Measurements from ENCODE around the gene BICC1.

The BICC1 gene

DNA sequence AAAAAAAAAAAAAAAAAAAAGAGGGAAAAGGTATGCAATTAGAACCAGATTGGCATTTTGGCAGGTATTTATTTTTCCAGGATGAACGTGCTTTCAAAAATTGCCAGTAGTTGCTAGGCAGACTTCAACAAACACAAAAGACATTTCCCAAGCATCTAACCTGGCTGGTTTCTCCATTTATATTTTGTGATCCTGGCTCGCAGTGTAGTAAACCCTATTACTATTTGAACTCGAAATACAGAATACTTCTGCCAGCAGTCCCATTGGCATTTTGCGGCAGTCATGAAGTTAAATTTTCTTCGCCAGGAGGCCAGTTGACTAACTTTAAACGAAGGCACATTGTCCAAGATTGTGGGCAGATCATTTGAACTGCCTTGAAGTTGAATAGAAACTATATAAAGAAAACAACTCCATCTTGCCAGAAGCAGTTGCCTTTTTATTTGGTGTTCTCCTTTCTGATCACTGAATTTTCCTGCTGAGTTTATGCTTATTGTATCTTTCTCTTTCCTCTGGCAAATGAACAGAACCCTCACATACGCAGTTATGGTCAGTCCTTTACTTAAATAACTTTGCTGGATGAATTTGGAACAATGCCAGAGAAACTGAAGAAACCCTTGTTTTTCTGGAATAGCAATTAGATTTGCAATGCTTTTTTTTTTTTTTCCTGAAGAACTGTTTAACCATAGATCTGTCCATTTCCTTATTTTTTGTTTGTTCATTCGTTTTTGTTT lies 132.9 kb downstream of the BICC1 start:
- DNase-seq (ENCODE audit: low read depth, low spot score), result no peak

DNA sequence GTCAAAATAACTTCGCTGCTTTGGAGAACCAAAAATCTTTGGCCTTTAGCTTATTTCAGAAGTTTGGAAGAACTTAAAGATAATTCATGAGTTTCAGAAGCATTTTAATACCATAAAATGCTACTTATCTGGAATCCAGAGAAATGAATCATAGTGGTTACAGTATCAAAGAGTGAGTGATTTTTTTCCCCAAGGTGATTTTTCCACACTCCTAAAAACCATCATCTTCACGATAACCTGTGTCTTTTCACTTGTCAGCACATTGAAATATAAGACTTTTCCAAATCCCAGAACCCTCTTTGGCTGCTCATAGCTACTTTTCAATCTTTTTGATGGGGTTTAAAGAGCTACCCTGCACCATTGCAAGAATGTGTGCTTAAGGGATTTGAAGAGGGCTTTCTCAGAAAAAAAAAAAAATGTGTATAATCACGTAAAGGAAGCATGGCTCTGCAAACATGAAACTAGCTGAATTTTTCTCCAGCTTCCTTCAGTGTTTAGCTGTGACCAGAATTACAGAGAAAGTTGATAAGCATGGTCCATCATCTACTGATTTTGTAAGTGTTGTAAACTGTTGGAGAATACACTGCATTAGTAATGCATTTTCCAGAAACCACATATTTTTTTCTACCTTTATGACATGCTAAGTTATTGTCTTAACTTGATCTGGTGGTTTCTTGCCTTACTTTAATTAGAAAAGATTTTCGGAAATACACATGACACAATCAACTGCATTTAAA lies 134.9 kb downstream of the BICC1 start:
- no peak for DNase-seq (ENCODE audit: low read depth, low spot score)

DNA sequence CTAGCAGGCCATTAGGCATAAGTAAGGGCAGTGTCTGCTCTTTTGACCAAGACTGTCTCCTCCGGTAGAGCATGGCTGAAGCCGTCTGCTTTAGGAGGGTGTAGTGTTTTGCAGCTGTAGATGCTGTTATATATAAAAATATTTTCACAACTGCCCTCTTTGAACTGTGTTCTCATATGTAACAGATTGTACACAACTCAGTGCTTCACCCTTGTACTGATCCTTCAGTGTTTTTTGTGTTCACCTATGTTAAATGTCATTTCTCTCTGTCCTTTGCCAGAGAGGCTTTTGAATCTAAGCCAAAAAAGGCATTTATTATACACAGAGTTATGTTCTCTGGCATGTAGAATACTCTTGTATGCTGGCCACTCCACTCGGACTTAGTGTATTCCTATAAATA lies 135.5 kb downstream of the BICC1 start:
- no peak for DNase-seq (ENCODE audit: low read depth, low spot score)

DNA sequence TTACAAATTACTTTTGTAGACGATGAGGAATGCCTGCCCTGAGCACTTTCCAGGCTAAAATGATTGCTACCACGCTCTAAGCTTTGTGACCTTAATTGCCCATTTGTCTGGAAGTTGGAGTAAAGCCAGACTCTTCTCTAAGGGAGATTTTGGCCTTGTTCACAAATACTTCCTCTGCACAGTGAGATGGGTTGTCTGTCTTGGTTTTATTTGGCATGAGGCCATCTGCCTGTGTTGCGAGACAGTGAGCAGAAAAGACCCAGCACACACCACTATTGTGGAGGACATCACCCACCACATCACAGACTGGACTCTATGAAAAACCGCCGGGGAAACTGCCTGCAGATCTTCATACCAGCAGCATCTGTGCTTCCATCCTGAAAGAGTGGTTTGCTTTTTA lies 138.4 kb downstream of the BICC1 start:
- DNase-seq (ENCODE audit: low read depth, low spot score), result peak; percentile 86

DNA sequence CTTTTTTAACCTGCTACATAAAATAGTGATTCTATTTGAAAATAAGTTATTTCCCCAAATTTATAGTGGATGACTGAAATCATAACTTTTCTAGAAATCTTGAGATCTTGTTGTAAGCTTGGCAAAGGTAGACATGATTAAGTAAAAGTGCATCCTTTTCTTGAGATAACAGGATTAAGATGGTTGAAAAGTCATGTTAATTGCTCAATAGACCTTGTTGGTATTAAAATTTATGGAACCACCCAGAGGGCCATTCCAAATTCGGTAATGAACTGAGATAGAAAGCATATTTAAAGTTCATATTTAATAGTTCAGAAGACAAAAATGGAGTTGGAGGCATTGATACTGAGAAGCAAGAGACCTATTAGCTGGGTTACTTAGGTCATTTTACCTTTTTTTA lies 139.1 kb downstream of the BICC1 start:
- no peak for DNase-seq (ENCODE audit: low read depth, low spot score)

DNA sequence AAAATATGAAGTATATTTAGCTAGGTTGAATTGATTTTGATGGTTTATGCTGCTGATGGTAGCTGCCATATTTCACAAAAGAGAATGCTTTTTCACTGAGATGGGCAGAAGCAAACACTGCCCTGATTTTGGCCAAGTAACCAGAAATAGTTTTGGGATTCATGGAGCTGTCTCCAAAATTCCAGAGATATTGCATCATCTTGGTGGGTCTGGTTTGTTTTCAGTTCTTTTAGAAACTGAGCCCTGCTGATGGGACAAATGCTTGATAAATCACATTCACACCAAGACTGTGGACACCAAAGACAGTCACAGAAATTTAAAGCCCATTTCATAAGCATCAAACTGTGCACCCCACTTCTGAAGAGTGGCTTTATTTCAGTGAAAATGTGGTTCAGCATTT lies 140.5 kb downstream of the BICC1 start:
- DNase-seq (ENCODE audit: low read depth, low spot score), result no peak

DNA sequence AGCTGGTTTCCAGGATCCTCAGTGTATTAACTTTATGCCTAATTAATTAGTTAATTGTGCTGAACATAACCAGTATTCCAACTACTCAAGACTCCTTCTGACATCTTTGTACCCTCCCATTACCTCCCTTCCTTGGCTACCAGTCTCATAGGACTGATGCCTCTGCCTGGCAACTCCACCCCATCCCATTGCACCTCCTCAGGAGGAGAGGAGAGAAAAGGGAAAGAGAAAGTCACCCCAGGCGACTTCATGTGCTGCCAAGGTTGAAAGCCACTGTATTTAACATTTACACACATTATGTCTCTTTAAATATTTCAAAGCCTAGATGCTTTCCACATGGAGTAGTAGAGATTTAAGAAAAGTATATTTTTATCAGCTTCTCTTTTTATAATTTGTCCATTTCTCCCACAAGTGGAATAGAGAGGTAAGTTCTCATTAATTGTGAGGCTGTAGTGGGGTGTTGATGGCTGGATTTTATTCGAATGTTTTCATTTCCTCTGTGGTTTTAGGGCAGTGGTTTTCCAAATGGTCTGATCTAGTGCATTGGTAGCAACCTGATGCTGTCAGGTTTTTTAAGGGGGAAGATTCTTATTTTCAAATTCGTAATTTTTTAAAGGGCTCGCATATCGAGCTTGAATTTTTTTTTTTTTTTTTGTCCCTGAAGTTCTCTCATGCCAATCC lies 148.0 kb downstream of the BICC1 start:
- no peak for DNase-seq (ENCODE audit: low read depth, low spot score)

DNA sequence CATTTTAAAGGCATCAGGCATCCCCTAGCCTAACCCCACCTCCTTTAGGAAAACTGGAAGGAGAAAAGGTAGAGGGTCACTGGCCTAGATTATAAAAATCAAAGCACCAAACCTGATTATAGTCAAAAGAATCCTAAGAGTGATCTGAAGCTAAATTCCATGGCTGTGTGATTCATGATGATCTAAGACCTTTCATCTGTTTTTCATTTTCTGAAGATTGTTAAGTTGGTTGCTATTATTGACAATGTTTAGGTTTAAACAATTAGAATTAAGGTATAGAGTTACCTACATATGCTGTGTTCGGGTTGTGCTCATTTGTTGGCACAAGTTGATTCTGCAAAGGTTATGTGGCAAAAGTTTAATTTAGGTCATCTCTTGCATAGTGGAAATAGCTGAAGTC lies 148.7 kb downstream of the BICC1 start:
- DNase-seq (ENCODE audit: low read depth, low spot score), result no peak

DNA sequence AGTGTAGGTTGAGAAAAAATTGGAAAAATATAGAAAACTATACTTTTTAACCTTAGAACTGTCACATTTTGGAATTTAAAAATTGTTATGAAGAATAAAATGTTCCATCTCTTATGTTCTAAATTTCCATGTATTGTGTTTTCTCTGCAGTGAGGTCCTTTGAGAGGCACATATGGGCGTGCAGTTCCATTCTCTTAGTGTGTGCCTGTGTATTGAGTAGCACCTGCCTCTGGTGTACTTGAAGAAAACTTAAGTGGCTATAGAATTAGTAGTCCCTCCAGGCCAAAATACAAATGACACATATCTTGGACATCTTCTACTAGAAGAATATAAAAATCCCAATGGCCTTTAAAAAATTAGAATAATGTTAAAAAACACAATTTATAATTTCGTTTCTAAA lies 149.2 kb downstream of the BICC1 start:
- DNase-seq (ENCODE audit: low read depth, low spot score), result no peak

DNA sequence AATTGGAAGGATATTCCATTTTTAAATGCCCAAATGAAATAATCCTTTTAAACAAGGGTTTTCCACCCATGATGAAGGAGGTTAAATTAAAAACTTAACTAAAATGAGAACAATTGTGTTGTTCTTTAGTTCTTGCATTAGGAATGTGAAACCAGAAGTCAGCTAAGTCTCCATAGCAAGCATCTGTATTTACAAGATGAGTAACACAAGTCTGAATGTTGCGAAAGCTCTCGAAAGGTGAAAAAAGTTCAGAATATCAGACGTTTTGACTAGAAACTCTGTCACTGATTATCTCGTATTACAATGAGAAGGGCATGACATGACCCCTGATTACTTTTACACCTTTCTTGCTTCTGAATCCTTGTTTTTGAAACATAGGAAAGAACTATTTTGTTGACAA lies 149.6 kb downstream of the BICC1 start:
- DNase-seq (ENCODE audit: low read depth, low spot score), result no peak

DNA sequence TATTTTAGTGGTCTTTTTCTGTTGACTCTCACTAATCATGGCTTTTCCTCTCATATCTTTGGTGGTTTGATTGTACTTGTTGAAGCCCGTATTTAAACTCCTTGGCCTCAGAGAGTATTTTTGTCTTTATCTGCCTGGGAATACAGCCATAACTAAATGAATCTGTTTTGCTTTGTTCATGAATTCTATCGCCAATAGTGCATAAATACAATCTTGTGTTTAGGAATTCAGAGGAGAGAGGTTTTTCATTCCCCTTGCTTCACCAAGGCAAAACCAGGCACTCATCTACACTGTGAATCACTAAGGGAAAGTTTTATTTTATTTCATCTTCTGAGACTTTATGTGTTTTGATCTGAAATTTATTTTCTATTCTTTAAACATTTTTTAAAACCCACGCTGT lies 152.7 kb downstream of the BICC1 start:
- no peak for DNase-seq (ENCODE audit: low read depth, low spot score)

DNA sequence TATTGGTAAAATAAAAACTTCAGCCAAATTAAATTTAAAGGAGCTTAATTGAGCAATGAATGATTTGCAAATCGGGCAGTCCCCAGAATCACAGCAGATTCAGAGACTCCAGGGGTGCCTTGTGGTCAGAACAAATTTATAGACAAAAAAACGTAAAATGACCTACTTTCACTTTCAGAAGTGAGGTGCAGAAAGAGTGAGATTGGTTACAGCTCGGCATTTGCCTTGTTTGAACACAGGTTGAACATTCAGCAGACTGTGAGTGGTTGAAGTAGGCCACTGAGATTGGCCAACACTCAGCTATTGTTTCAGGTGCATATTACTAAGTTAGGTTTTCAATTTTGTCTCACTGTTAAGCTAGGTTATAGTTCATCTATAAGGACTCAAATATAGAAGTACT lies 153.4 kb downstream of the BICC1 start:
- no peak for DNase-seq (ENCODE audit: low read depth, low spot score)

DNA sequence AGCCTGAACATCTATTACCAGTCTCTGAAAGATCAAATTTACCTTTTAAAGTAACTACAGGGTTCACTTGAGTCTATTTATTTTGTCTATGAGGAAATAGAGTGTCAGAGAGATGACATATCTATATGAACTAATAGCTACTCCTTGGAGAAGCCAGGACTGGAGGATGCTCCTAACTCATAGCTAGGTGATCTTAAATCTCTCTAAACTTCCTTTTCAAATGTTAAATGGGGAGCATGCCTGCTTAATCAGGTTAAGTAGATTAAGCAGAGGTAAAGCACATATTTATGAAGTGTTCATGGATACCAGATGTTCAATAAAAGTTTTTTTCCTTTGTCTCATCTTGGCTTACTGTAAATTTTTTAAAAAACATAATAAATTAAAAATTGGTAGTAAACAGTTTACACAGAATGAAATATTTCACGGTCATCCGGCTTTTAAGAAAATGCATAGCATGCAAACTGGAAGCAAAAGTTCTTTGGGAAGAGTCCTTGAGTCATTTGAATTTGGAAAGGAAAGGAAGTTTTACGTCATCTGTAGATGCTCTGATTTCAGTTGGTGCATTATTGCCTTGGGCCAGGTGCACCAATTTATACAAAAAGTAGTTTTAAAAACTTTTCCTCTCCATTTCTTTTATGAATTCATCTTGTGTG lies 155.1 kb downstream of the BICC1 start:
- no peak for DNase-seq (ENCODE audit: low read depth, low spot score)

DNA sequence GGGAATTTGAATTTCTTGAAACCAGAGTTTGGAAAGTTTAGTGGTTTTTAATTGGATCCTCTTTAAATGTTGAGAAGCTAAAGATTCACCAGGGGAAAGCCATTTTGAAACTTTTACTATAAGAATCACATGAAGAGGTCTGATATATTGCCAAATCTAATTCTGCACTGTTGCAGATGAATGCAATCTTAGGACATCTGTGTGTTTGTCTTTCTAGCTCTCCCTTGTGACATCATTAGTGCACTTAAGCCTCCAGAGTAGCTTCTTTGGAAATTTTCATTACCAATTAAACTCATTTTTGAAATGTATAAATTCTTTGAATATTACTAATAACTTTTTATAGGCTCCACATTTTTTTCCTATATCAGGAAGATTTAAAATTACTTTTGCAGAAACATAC lies 160.2 kb downstream of the BICC1 start:
- no peak for DNase-seq (ENCODE audit: low read depth, low spot score)

DNA sequence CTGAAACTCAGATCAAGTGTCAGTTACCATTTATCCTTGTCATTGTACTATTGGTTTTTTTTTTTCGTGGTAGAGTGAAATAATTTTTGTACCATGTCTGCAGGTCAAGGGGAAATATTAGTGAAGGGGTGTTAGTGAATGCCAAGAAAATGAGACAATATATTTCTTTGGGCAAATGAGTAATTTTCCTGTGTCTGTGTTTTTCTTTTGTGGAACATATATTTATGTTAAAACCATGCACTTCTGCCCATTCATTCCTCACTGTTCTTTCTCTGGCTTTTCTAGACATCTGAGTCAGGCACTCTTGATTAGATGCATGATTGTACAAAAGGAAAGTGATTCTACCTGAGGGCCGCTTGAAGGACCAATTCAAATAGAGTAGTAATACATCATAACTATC lies 161.6 kb downstream of the BICC1 start:
- no peak for DNase-seq (ENCODE audit: low read depth, low spot score)

DNA sequence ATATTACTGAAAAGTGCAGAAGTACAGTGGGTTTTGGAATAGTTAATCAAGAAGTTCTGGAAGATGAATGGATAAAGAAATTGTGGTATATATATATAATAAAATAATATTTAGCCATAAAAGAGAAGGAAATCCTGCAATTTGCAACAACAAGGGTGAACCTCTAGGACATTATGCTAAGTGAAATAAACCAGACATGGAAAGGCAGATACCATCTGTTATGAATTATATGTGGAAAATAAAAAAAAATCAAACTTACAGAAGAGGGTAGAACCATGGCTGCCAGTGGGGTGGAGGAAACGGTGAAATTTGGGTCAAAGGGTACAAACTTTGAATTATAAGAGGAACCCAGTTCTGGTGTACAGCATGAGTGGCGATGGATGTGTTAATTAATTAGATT lies 162.6 kb downstream of the BICC1 start:
- no peak for DNase-seq (ENCODE audit: low read depth, low spot score)

DNA sequence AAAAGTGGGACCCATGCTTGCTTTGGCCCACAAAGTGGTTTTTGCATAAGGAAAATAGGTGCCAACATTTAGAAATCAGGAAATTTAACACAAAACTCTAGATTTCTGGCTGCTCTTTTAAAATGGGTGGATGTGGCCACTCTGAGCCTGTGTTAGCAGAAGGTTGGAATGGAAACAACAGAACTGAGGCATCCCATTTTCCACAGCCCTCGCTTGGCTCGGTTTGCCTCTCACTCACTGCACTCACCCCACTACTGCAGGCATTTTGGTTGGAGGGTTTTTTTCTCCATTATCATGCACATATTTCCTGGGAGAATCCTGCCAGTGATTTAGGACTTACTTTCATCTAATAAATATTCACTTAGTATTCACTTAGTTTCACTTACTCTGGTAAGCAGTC lies 178.9 kb downstream of the BICC1 start:
- DNase-seq (ENCODE audit: low read depth, low spot score), result no peak

DNA sequence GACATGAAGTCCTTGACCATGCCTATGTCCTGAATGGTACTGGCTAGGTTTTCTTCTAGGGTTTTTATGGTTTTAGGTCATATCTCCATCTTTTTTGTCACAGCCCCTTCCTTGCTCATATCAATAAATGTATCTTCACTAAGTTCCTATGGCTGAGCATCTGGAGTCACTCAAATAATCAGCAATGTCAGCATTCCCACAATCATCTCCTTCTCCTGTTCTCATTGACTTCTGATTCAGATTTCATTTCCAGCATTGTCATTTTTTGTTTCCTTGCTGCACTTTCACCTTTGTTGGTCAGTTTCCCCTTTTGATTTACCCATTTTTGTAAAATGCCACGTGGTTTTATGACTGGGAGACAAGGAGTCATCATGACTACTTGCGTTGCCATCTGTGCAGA lies 181.2 kb downstream of the BICC1 start:
- DNase-seq (ENCODE audit: low read depth, low spot score), result no peak

DNA sequence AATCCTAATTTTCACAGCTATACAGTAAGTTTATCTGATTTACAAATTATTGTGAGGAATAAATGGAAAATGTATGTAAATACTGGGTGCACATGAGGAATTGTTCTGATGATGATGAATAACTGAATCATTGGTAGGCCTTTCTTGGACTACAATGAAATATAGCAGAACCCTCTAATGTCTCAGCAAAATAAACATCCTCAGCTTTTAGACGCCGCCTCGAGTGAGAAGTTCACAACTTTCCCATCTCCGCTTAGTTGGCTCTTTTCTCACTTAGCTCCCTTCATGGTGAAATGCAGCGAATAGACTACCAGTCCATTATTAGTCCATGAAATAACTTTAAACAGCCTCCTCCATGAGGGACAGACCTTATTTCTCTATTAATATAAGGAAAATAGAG lies 182.3 kb downstream of the BICC1 start:
- no peak for DNase-seq (ENCODE audit: low read depth, low spot score)

DNA sequence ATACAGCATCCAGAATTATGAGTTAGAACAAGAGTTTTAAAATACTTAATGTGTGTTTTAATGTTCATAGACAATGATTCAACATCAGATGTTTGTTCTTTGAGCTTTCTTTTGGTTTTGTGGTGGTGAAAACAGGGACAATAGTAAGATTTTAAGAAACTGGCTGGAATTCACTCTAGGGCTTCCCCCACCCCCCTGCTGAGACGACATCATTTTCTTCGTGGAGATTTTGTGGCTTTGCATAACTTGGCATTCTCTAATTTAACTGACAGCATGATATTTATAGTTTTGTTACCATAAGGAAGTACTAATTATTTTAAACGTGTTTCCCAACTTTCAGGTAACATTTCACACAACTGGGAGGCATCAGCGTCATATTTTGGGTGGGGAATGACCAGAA lies 184.1 kb downstream of the BICC1 start:
- peak; percentile 28 for DNase-seq (ENCODE audit: low read depth, low spot score)

DNA sequence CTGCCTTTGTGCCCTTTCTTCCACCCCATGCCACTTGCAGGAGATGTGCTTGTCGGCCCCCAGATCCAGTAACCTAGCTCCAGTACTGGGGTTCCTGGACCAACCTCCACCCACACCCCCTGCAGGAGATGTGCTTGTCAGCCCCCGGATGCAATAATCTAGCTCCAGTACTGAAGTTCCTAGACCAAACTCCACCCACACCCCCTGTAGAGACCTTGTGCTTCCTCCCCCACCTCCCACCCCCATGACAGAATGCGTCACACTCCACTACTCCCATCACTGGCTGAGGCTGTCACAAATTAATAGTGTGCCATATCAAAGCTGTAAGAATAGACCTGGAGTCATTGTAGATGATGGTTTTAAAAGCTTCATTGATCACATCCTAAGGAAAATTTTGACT lies 185.0 kb downstream of the BICC1 start:
- DNase-seq (ENCODE audit: low read depth, low spot score), result no peak

DNA sequence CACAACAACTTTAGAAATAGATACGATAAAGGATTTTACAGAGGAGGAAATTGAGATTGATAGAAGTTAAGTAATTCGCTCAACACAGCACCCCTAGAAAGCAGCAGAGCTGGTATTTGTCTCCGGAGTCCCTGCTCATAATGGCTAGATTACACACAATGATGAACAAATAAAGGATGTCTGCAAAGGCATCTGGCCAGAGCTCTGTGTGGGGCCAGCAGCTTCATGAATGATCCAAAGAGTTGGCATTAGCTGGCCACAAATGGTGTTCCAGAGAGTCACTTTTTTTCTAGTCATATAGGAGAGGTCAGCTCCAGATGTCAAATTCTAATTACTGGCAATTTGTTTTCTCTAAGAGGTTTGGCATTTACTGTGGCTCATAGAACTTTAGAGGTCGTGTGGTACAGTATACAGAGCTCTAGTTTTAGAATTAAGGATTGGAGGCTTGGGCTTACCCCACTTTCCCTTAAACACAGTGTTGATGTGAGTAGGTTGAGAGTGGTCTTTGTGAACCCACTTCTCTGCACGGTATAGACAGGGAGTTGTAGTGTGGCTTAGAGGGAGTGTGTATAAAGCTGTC lies 186.2 kb downstream of the BICC1 start:
- DNase-seq (ENCODE audit: low read depth, low spot score), result no peak
